ENCODE results near the gene FRMD4A. TPM values are rescaled to one million over a fixed set of nuclear protein-coding genes. Genes with fewer than 3 reads are reported as not detected.
A peak's percentile ranks its signal among the peaks of the same experiment; 100 is the strongest.

FRMD4A gene
- total RNA-seq, 4 donors from 2014 or later = 4.0 to 12.7 (median 5.6) TPM

DNA sequence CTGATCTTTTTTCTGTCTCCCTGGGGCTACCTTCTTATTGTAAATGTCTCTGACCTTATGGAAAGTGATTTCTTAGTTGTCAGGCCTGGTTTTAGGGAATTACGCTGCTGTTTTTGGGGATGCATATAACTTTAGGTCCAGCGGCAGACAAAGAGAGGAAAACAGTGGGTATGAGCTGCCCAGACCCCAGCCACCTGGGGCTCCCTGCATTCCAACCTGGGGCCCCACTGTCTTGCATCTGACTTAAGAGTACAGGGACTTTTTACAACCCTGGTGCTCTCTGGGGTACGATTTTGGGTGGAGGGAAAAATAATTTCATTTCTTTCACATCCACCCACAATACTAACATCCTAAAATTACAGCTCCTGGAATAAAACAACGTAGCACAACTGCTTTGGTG lies 624.5 kb downstream of the FRMD4A start:
- WGBS, 2 donors (ENCODE audit: low coverage in 1 of 2) = 17 to 65% methylated on average over 2 to 4 of the region's 4 CpGs

DNA sequence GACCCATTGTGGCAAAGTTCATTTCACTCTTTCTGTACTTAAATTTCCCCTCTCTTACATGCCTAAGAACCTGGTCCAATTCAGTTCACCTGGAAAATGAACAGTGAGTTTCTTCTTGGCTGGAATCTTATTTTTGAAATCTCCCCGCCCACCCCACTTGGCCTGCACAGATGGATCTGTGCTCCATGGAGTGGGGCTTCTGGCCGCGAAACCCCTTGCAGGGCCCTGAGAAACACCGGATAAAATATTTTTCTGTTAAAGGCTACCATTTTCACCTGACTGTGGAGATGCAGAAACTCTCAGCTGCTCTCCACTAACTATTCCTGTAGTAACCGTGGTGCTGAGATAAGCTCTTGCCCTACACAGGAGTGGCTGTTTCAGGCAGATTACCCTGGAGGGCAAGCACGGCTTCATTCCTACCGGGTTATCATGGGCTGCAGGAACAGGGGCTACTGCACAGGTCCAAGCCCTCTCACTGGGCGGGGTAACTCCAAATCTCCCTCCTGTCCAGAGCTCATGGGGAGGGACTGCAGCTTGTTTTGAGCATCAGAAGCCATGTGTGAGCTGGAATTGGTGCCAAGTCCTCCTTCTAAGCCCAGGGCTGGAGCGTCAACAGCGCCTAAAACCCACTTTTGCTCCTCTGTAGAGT lies 625.1 kb downstream of the FRMD4A start:
- Histone ChIP-seq H3K27ac (peak overlapping the region in 3 of 4 donors; percentile 47 to 85 (median 83)), H3K9me3 (no peaks in the 10 kb centered on the region), H3K4me3 (peak overlapping the region in 2 of 4 donors; percentile 41 to 64), H3K36me3 (no peaks in the 10 kb centered on the region), H3K27me3 (no peaks in the 10 kb centered on the region), H3K4me1 (peaks cover 9 to 34% (median 21%) of the 10 kb centered on the region in 4 donors)
- TF ChIP-seq POLR2A (IDR thresholded peaks at IDR 0.05) (no peak), EP300 (IDR thresholded peaks at IDR 0.05; ENCODE audit: low read depth) (no peak), POLR2AphosphoS5 (IDR thresholded peaks at IDR 0.05) (no peak)
- TF ChIP-seq, protein P1, sequence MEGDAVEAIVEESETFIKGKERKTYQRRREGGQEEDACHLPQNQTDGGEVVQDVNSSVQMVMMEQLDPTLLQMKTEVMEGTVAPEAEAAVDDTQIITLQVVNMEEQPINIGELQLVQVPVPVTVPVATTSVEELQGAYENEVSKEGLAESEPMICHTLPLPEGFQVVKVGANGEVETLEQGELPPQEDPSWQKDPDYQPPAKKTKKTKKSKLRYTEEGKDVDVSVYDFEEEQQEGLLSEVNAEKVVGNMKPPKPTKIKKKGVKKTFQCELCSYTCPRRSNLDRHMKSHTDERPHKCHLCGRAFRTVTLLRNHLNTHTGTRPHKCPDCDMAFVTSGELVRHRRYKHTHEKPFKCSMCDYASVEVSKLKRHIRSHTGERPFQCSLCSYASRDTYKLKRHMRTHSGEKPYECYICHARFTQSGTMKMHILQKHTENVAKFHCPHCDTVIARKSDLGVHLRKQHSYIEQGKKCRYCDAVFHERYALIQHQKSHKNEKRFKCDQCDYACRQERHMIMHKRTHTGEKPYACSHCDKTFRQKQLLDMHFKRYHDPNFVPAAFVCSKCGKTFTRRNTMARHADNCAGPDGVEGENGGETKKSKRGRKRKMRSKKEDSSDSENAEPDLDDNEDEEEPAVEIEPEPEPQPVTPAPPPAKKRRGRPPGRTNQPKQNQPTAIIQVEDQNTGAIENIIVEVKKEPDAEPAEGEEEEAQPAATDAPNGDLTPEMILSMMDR (IDR thresholded peaks at IDR 0.05) = no peak
- no peak for DNase-seq
- in situ Hi-C loops (cut with MboI; ENCODE audit: low pct_ligation_motif_present in 1 of 4, low pct_unique_long_range_greater_than_20kb in 1 of 4, low sequenced_read_pairs in 3 of 4) (no loop called here), intact Hi-C loops (cut with DNase I; ENCODE audit: low total_unique reads) (no loop called here)
- WGBS, 2 donors (ENCODE audit: low coverage in 1 of 2) = 66 to 90% methylated on average over 2 to 10 of the region's 10 CpGs

More for the DNA sequence above, 624.5 kb downstream of the FRMD4A start:
- Histone ChIP-seq H3K9me3 (no peaks in the 10 kb centered on the region), H3K27ac (peak overlapping the region in 3 of 4 donors; percentile 47 to 85 (median 83)), H3K4me1 (peaks cover 9 to 34% (median 21%) of the 10 kb centered on the region in 4 donors), H3K36me3 (no peaks in the 10 kb centered on the region), H3K4me3 (peak overlapping the region in 3 of 4 donors; percentile 41 to 64 (median 44)), H3K27me3 (no peaks in the 10 kb centered on the region)
- TF ChIP-seq, protein P1 (IDR thresholded peaks at IDR 0.05) = no peak
- TF ChIP-seq POLR2A (IDR thresholded peaks at IDR 0.05) (no peak), EP300 (IDR thresholded peaks at IDR 0.05; ENCODE audit: low read depth) (no peak), POLR2AphosphoS5 (IDR thresholded peaks at IDR 0.05) (no peak)
- in situ Hi-C loops (cut with MboI; ENCODE audit: low pct_ligation_motif_present in 1 of 4, low pct_unique_long_range_greater_than_20kb in 1 of 4, low sequenced_read_pairs in 3 of 4) (no loop called here), intact Hi-C loops (cut with DNase I; ENCODE audit: low total_unique reads) (no loop called here)
- DNase-seq = no peak

DNA sequence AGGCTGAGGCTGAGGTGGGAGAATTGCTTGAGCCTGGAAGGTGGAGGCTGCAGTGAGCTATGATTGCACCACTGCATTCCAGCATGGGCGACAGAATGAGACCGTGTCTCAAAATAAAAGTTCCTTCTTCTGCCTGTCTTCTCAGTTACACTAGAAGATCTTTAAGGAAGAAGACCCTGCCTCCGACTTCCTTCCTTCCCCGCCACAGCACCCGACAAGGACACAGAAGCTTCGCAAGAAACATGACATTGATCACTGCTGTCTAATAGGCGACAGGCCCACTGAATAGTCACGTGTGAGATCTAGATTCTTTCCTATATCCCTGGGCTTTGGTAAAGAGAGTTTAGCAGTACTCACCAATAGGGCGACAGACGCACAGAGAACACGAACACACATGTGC lies 625.8 kb downstream of the FRMD4A start:
- WGBS, 2 donors (ENCODE audit: low coverage in 1 of 2) = 55 to 78% methylated on average over 8 to 11 of the region's 11 CpGs
- Histone ChIP-seq H3K4me1 (peaks cover 9 to 34% (median 20%) of the 10 kb centered on the region in 4 donors), H3K36me3 (no peaks in the 10 kb centered on the region), H3K27ac (peak overlapping the region in 3 of 4 donors; percentile 47 to 85 (median 83)), H3K4me3 (no peak overlapping the region), H3K27me3 (no peaks in the 10 kb centered on the region), H3K9me3 (no peaks in the 10 kb centered on the region)
- intact Hi-C loops (cut with DNase I; ENCODE audit: low total_unique reads) (no loop called here), in situ Hi-C loops (cut with MboI; ENCODE audit: low pct_ligation_motif_present in 1 of 4, low pct_unique_long_range_greater_than_20kb in 1 of 4, low sequenced_read_pairs in 3 of 4) (no loop called here)
- no peak for DNase-seq
- no peak for TF ChIP-seq POLR2AphosphoS5 (IDR thresholded peaks at IDR 0.05)
- no peak for TF ChIP-seq EP300 (IDR thresholded peaks at IDR 0.05; ENCODE audit: low read depth)

DNA sequence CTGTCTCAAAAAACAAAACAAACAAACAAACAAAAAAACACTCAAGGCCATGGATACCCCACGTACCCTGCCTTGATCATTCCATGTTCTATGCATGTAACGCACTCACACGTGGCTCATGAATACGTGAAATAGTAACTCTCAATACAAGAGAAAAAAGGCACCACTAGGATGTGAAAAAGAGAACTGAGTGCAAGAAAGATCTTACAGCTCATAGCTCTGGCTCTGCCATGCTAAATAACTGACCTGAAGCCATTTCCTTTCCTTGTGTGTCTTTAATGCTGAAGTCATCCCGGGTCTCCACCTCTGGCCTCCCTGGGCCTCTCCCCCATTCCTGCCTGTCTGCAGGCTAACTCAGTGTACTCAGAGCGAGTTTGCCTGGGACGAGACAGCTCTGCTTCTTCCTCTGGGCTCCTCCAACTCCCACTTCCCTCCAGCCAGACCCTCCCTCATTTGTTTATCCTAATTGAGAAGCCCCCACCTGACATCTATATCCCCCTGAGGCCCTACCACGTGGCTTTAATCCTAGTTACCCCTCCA lies 626.7 kb downstream of the FRMD4A start:
- TF ChIP-seq POLR2A (IDR thresholded peaks at IDR 0.05) = no peak
- no peak for TF ChIP-seq EP300 (IDR thresholded peaks at IDR 0.05; ENCODE audit: low read depth)
- TF ChIP-seq, protein P1 (IDR thresholded peaks at IDR 0.05) = no peak
- no peak for TF ChIP-seq POLR2AphosphoS5 (IDR thresholded peaks at IDR 0.05)
- peaks cover 9 to 34% (median 19%) of the 10 kb centered on the region in 4 donors for H3K4me1 ChIP-seq
- no peaks in the 10 kb centered on the region for H3K36me3 ChIP-seq
- no peaks in the 10 kb centered on the region for H3K9me3 ChIP-seq
- H3K27ac ChIP-seq = peak overlapping the region in 2 of 4 donors; percentile 9 to 22
- intact Hi-C loops (cut with DNase I; ENCODE audit: low total_unique reads) = no loop called here
- in situ Hi-C loops (cut with MboI; ENCODE audit: low pct_ligation_motif_present in 1 of 4, low pct_unique_long_range_greater_than_20kb in 1 of 4, low sequenced_read_pairs in 3 of 4) = no loop called here
- no peak for DNase-seq
- WGBS, 2 donors (ENCODE audit: low coverage in 1 of 2) = 81 to 85% methylated on average over 5 to 8 of the region's 8 CpGs
- no peaks in the 10 kb centered on the region for H3K27me3 ChIP-seq
- H3K4me3 ChIP-seq = no peak overlapping the region
